GM21717 (cell line): ENCODE results near the gene TREM1.
"Not testable (repeated sequence)": the region's sequence is repeated elsewhere in the genome, so short reads cannot be mapped to it uniquely, and the experiment has no call there.

Experiments
- ATAC-seq: cut with Tn5 transposase; IDR thresholded peaks from one replicate; pipeline ENCODE4 v1.9.1; 2021; ENCODE audit warnings: mild to moderate bottlenecking, moderate library complexity; ENCODE audit not compliant: unreplicated experiment

Gene TREM1

DNA sequence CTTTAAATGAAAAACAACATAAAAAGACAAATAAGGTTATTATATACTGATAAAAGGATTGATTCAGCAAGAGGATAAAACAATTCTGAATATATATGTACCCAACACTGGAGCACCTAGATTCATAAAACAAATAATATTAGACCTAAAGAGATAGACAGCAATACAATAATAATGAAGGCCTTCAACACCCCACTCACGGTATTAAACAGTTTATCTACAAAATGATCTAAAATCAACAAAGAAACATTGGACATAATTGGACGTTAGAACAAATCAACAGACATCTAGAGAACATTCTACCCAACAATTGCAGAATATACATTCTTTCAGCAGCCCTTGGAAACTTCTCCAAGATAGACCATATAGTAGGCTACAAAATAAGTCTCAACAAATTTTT, 24.1 kb downstream of the TREM1 start:
- ATAC-seq, result no peak

DNA sequence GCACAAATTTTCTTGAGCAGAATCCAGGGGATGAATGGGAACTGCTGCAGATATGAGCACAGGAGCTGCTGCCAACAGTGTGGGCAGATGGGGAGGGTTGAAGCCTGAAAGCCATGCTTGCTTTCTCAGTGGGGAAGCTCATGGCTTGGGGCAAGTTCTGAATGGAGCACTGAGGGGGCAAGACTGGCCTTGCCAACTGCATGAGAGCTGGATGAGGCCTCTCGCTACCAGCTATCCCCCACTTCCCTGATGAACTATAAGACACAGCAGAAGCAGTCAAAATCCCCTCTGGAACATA, 28.3 kb downstream of the TREM1 start:
- ATAC-seq, result no peak

DNA sequence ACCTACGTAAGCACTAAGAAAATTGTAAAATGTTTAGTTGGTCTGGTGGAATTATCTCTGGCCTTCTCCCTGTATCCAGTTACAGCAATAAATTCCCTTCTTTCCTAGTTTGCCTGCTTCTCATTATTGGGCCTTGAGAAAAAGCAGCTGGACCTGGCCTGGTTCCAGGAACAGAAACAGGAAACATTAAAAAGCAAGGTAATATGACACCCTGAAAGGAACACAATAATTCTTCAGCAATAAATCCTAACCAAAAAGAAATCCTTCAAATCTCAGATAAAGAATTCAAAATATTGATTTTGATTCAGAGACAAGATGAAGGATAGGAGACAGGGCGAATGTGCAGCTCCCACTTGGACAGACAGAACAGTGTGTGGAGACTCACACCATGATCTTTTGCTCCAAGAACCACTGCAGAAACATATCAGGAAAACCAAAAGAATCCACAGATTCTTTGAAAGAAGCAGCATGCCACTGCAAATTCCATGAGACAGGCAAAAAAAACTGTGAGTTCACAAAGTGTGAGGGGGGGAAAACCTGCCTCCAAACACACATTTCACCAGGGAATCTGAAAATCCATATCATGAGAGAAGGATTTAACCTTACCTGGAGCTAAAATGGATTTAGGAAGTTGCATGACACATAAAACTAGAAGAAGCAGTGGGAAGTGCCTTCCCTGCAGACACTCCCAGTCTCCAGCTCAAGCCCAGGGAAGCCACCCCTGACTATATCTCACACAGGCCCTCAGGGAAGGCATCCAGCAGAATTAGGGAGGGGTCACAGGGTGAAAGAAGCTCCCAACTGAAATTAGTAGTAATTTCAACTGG, 28.9 kb downstream of the TREM1 start:
- ATAC-seq, result no peak

DNA sequence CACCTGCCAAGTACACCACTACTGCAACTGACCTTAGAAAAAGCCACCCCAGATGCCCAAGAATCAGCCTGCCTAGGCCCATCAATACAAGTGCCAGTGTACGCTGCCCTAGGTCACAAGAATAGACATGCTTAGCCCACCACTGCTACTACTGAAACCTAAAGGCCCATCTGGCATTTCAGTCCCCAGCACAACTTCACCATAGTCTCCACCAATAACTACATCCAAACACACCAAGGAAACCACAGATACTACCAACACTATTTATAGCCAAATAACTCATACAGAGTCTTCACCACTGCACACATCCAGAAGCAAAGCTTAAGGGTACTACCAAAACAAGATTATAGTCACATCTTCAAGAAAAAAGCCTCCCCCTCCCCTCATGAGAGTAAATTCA, 30.1 kb downstream of the TREM1 start:
- peak; percentile 90 for ATAC-seq

DNA sequence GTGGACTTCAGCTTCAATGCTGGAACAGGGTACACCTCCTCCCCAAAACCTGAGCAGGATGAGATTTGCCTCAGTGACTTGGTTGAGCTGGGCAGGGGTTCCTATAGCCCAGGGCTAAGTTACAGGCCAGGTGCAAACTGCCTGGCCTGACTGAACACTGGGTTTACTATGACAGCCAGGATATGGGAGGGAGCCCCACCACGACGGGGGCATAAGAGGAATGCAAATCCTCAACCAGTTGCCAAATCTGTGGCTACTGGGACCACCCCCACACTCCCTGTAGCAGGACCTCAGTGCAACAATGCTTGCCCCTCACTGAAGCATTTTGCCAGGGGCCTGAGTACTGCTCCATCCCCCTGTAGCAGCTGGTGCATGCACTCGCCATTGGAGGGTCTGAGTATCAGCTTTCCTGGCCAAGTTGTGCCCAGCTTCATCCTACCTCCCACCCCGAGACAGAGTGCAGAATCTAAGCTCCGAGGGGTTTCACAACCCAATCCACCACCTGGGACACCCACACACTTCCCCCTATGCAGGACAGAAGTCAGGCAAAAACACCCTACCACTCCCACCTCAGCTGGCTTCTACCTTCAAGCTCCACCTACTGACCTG, 30.7 kb downstream of the TREM1 start:
- peak; percentile 29 for ATAC-seq

DNA sequence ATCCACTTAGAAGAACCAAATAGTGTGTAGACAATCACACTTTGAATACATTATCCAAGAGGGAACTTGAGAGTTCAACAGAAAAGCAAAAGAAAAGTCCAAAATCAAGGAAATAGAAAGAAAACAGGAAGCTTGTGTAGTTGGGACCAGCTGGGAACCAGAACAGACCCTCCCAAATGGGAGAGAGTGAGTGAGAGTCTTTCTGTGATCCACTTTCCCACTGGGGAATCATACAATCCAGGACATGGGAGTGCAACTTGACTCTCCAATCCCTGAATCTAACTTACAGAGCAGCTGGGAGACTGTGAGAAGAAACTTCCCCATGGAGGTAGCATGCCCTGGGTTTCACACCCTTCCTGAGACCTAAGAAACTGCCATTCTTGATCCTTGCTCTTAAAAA, 31.4 kb downstream of the TREM1 start:
- no peak for ATAC-seq

DNA sequence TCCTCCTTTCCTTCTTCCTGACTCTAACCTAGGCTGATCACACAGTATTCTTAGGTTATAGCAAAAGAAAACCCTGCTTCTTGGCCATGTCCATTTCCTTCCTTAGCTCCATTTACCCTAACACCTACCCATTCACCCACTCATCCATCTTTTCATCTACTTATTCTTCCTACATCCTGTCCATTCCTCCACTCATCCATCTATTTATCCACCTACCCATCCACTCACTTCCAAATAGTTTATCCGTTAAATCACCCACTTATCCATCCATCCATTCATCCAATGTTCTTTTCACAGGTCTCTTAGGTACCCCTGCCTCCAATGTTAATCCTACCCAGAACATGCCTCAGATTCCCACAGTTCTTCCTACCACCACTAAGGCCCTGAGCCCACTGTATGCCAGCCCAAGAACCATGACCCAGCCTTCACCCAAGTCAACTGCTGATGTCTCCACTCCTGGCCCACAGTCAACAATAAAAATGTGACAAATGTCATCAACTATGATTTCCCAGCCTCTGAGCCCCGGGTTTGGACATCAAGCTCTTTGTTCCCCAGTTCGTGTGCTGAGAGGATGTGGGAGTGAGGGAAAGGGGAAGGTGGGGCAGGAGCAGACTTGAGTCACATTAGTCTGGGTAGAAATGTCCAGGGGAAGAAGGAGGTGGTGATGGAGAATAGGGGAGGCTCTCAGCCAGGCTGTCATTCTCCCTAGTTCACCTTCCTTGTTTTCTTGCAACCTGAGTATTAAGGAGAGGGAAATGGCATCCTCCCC, 33.9 kb downstream of the TREM1 start:
- no peak for ATAC-seq

DNA sequence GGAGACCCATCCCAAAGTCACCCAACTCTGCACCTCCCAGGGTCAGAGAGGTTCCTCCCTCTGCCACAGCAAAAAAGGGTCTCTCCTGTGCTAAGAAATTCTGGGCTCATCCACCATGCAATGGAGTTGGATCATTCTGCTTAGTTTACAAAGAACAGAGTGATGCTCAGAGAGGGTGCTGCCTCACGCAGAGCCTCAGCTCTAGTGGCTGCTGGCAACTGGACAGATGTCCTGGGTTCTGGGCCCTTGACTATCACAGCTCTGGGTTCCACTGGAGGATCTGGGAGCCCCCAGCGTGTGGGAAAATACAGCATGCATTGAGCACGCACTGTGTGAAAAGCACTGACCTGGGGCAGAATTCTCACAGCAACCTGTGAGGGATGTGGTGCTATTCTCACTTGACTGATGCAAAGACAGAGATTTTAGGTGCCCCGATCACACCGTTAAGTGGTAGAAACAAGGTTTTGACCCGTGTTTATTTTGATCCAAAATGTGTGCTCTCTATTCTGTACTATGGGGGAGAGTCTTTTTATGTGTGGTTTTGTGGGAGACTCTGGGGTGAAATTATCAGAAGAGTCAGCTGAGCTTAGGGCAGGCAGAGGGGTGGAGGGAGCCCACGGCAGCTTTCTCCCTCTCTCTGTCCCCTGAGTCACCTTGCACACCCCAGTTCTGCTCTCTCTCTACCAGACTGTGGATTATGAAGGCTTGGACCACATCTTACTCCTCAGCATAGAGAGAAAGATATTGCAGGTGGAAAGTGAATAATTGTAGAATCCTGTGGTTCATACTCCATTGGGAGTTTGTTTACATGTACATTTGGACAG, 38.4 kb downstream of the TREM1 start:
- no peak for ATAC-seq

DNA sequence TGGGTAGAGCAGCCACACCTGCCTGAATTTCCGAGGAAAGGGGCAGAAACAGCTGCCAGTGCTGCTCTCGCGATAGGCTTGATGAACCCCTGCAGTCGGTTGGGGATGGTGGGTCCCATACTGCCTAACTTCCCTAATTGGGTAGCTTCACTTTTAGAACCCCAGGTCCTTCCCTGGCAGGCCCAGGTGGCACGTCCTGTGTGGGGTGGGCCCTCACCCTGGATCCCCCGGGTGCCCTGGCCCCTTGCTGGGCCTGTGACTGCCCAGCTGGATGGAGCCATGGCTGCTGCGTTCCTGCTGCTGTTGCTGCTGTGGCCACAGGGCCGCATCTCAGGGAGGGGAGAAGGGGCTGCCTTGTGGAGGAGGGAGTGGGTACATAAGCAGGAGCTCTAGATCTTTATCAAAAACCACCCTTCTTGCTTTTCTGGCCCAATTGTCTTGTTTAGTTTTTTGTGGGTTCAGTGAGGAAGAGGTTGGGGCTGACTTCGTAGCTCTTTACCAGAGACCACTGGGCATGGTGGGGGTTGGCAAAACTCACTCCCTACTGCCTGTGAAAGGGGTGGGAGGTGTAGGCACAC, 39.1 kb downstream of the TREM1 start:
- no peak for ATAC-seq

DNA sequence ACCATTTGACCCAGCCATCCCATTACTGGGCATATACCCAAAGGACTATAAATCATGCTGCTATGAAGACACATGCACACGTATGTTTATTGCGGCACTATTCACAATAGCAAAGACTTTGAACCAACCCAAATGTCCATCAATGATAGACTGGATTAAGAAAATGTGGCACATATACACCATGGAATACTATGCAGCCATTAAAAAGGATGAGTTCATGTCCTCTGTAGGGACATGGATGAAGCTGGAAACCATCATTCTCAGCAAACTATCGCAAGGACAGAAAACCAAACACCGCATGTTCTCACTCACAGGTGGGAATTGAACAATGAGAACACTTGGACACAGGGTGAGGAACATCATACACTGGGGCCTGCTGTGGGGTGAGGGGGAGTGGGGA, 40.0 kb downstream of the TREM1 start:
- ATAC-seq, result not testable (repeated sequence)

DNA sequence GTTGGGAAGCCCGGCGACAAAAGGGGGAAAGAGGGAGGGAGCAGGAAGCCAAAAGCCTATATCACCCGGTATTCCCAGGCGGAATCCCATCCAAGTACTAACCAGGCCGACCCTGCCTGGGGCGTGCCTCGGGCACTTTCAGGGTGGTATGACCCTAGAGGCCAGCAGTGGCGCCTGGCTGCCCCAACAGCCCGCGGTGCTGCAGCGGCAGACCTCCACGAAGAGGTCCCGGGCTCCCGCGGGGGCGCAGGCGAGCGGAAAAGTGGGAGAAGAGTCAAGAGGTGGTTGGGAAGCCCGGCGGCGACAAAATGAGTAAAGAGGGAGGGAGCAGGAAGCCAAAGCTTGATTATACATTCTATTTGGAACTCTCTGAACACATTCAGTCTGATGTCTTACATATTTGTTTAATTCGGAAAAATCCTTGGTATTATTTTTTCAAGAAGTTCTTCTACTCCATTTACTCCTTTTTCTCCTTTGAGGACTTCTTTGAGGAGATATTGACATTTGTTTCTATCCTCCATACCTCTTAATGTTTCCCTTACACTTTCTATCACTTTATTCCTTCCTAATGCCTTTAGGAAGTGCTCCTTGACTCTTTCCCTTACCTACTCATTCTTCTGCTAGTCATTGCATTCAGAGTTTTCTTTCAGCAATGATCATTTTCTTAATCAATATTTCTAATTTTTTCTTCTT, 46.9 kb downstream of the TREM1 start:
- no peak for ATAC-seq

DNA sequence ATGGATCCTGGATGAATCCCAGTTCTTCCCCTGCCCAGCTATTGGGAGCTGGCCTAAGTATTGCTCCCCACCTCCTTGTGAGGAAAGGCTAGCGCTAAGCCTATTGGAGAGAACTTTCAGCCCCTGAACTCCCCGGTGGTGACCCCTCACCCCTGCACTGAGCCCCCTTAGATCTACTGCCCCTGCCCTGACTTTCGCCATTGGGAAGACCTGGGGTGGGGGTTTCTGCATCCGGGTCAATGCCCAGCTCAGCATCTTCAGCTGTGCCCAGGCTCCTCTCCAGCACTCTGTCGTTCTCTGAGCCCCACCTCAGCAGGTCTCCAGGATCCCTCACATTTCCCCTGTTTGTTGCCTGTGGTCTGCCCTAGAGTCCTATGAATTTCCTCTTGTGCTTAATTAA, 49.4 kb downstream of the TREM1 start:
- ATAC-seq, result no peak

DNA sequence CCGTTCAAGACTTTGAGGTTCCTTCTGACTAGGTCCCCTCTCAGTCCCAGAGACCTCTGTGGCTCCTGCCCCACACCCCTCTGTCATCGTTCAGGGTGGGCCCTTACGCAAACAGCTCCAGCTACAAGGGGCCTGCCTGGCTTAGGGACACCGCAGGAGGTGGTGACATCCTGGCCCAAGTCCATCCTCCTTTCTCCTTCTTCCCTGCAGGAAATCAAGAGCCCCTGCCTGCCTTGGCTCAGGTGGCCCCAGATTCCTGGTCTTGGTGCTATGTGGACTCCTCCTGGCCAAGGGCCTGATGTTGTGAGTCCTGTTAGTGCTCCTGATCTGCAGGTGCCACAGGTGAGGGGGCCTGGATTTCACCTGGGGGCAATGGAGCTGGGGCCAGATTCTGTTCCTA, 50.2 kb downstream of the TREM1 start:
- no peak for ATAC-seq

DNA sequence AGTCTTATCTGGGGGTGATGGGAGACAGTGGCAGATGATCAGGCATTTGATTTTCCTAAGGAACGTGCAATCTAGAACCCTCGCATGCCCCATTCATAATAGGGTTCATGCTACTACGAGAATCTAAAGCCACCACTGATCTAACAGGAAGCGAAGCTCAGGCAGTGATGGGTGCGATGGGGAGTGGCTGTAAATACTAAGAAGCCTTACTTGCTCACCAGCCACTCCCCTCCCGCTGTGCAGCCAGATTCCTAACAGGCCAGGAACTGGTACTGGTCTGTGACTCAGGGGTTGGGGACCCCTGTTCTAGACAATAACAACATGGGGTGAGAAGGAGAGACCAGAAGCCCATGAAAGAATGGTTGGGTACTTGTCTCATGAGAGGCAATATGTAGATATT, 53.8 kb downstream of the TREM1 start:
- no peak for ATAC-seq

DNA sequence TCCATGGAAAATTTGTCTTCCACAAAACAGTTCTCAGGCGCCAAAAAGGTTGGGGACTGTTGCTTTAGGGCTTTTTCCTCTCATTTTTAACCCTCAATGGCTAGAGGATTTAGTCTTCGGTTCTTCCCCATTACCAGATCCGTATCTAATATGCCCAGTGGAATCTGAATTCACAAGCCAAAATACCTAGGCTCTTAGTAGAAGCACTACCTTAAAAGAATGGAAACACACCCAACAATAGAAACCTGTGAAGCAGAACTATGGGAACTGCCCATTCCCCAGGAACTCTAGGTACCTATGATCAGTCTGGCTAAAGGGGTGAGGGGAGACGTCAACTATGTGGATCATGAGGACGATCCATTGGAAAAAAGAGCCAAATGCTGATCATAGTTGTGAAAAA, 55.2 kb downstream of the TREM1 start:
- ATAC-seq, result no peak

DNA sequence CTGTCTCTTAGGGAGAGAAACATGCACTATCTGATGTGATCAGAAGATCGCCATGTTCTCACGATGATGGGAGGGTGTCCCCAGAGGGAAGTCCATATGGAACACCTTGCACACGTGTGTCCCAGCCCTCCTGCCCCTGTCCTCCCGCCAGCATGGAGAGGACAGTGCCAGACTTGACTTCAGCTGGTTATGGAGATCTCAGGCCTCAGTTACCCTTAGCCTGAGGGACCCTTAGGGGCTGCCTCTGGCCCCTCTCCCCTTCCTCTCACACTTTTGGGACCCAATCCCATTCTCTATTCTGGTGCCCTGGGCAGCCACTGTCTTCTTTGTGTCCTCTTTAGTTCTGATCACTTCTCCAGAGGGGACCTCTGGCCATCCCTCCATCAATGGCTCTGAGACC, 56.8 kb downstream of the TREM1 start:
- ATAC-seq, result no peak

DNA sequence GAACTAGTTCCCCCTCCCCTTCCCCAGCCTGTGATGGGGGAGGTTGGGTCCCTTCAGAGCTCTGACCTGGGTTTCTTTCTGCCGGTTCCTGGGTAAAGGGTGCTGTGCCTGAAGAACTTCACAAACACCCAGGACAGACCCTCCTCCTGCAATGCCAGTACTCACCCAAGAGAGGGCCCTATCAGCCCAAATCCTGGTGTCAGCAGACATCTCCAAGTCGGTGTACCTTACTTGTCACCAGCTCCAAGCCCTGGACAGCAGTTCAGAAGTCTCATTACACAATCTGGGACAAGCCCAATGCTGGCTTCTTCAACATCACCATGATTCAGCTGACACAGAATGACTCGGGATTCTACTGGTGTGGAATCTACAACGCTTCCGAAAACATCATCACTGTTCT, 57.9 kb downstream of the TREM1 start:
- no peak for ATAC-seq

DNA sequence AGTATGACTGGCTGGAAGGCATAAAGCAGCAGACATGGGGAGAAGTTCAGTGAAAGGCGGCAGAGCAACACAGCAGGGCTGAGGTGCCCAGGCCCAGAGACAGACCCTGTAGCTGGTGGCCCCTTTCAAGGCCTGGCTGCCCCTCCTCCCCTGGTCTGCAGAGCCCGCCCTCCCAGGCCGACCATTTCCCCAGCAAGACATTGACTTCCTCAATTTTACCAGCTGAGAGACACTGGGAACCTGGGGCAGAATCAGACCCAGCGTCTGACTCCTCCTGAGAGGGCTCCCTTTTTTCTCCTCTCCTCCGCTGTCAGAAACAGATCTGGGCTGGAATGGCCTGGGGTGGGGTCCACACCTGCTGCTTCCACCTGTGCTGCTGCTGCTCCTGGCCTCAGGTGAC, 58.4 kb downstream of the TREM1 start, which contains the start of gene TREML4:
Gene TREML4 (plus strand): TSS at position 254 of the 400 bp plus-strand sequence. CDS start 79 bp downstream, at position 333.
- no peak for ATAC-seq

DNA sequence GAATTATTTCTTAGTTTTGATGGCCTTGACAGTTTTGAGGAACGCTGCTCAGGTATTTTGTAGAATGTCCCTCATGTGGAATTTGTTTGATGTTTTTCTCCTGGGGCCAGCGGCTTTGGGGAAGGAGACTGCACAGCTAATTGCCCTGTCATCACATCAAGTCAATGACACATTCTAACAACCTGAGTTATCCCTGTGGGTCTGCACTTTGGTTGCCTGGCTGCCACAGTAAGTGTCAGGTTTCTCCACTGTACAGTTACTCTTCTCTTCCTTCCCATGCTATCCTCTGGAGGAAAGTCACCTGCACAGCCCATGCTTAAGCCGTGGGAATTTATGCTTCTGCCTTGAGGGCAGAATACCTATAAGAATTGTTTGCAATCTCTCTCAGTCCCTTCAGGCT, 59.7 kb downstream of the TREM1 start:
- ATAC-seq, result no peak

DNA sequence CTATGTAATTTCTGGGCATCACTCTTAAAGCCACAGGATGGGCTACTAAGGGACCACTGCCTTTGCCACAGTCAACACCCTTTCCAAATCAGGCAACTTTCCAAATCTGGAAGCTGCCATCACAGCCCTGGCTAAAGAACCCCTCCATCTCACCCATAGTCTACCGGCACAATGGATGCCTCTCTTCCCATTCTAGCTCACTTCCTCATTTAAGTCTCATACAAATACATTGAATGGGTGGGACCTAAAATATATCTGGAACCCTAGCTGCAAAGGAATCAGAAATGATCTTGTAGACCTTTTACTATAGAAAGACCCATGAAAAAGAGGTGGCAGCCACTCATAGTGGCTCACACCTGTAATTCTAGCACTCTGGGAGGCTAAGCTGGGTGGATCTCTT, 61.7 kb downstream of the TREM1 start:
- ATAC-seq, result no peak
